HepG2 (cell line): Measurements from ENCODE around the gene EGLN1. TPM values are rescaled to one million over a fixed set of nuclear protein-coding genes. Genes with fewer than 3 reads are reported as not detected.

Experiments
- ATF3 ChIP-seq: sonication (generic); formaldehyde crosslinking; IDR thresholded peaks from 2 replicates; pipeline ENCODE4 v1.4.0; 2020; ENCODE audit warnings: missing genetic modification reagents
- DMTF1 ChIP-seq: sonication (generic); formaldehyde crosslinking; IDR thresholded peaks from 2 replicates; pipeline ENCODE4 v1.4.0; 2020; ENCODE audit warnings: mild to moderate bottlenecking, missing genetic modification reagents
- ELF3 ChIP-seq: IDR thresholded peaks from 2 replicates; pipeline ENCODE4 v1.6.1; 2016; ENCODE audit warnings: missing genetic modification reagents, missing compliant biosample characterization
- GATAD2A ChIP-seq: IDR thresholded peaks from 2 replicates; pipeline ENCODE4 v1.6.1; 2016
- IRF2 ChIP-seq: IDR thresholded peaks from 2 replicates; pipeline ENCODE4 v1.6.1; 2018; ENCODE audit warnings: missing genetic modification reagents, missing compliant biosample characterization
- IRX3 ChIP-seq: sonication (generic); formaldehyde crosslinking; IDR thresholded peaks from 2 replicates; pipeline ENCODE4 v1.8.1; 2023; ENCODE audit warnings: mild to moderate bottlenecking, low read depth, missing genetic modification reagents, borderline replicate concordance
- MED13 ChIP-seq: sonication (generic); formaldehyde crosslinking; IDR thresholded peaks from 2 replicates; pipeline ENCODE4 v1.5.0; 2020; ENCODE audit warnings: missing genetic modification reagents
- NR2F2 ChIP-seq: IDR thresholded peaks from 2 replicates; pipeline ENCODE4 v1.6.1; 2012; ENCODE audit warnings: low read depth, inconsistent platforms, borderline replicate concordance
- PBX2 ChIP-seq: IDR thresholded peaks from 2 replicates; pipeline ENCODE4 v1.6.1; 2016; ENCODE audit warnings: control low read depth
- ZNF20 ChIP-seq: sonication (generic); formaldehyde crosslinking; IDR thresholded peaks from 2 replicates; pipeline ENCODE4 v1.4.0; 2020; ENCODE audit warnings: mild to moderate bottlenecking, moderate library complexity, missing genetic modification reagents
- ZNF333 ChIP-seq: sonication (generic); formaldehyde crosslinking; IDR thresholded peaks from 2 replicates; pipeline ENCODE4 v1.4.0; 2020; ENCODE audit warnings: mild to moderate bottlenecking, missing genetic modification reagents, borderline replicate concordance
- ZNF788 ChIP-seq: sonication (generic); formaldehyde crosslinking; IDR thresholded peaks from 2 replicates; pipeline ENCODE4 v1.5.0; 2020; ENCODE audit warnings: mild to moderate bottlenecking, missing genetic modification reagents, borderline replicate concordance
- polyA plus RNA-seq, 8 experiments: library from polyadenylated mRNA; depleted of rRNA in 3 of 8; stranded (reverse) in 7 of 8; unstranded in 1 of 8; fragments of >200 nt; fragmentation: Illumina TruSeq in 4 of 8; extraction: Trizol in 4 of 8; gene quantifications; 2 replicates each; pipeline versions ENCODE4 v1.2.1 to v1.2.3, GENCODE V29; 2011 to 2016; ENCODE audit warnings: low read depth in 4 of 8, missing spikeins in 1 of 8, mixed read lengths in 1 of 8; ENCODE audit not compliant: insufficient read depth in 1 of 8
- total RNA-seq, 5 experiments: library from RNA; depleted of rRNA; stranded (reverse); fragments of >200 nt; fragmentation: Illumina TruSeq; extraction: Trizol; gene quantifications; 2 replicates each; pipeline ENCODE4 v1.2.3, GENCODE V29; 2016; ENCODE audit warnings: low read depth in 1 of 5
- TF ChIP-seq, protein P1 (sequence below): IDR thresholded peaks from 2 replicates; pipeline ENCODE4 v1.6.1; 2016; ENCODE audit warnings: low read depth, missing genetic modification reagents, missing compliant biosample characterization
- TF ChIP-seq, protein P2 (sequence below): sonication (generic); formaldehyde crosslinking; IDR thresholded peaks from 2 replicates; pipeline ENCODE4 v1.4.0; 2020; ENCODE audit warnings: missing genetic modification reagents, mild to moderate bottlenecking, borderline replicate concordance
- TF ChIP-seq, protein P3 (sequence below): sonication (generic); formaldehyde crosslinking; IDR thresholded peaks from 2 replicates; pipeline ENCODE4 v1.8.0; 2022; ENCODE audit warnings: missing genetic modification reagents, mild to moderate bottlenecking, borderline replicate concordance

Gene EGLN1
- total and polyA plus RNA-seq, 2 of the 13 experiments (the other 11 are each of a cell fraction or from before 2014, with no cell fraction given): 34.4 to 44.1 TPM

GRCh38 chr1:231423648-231424047, 1.6 kb upstream of the EGLN1 start (continued):
- TF ChIP-seq, protein P1, sequence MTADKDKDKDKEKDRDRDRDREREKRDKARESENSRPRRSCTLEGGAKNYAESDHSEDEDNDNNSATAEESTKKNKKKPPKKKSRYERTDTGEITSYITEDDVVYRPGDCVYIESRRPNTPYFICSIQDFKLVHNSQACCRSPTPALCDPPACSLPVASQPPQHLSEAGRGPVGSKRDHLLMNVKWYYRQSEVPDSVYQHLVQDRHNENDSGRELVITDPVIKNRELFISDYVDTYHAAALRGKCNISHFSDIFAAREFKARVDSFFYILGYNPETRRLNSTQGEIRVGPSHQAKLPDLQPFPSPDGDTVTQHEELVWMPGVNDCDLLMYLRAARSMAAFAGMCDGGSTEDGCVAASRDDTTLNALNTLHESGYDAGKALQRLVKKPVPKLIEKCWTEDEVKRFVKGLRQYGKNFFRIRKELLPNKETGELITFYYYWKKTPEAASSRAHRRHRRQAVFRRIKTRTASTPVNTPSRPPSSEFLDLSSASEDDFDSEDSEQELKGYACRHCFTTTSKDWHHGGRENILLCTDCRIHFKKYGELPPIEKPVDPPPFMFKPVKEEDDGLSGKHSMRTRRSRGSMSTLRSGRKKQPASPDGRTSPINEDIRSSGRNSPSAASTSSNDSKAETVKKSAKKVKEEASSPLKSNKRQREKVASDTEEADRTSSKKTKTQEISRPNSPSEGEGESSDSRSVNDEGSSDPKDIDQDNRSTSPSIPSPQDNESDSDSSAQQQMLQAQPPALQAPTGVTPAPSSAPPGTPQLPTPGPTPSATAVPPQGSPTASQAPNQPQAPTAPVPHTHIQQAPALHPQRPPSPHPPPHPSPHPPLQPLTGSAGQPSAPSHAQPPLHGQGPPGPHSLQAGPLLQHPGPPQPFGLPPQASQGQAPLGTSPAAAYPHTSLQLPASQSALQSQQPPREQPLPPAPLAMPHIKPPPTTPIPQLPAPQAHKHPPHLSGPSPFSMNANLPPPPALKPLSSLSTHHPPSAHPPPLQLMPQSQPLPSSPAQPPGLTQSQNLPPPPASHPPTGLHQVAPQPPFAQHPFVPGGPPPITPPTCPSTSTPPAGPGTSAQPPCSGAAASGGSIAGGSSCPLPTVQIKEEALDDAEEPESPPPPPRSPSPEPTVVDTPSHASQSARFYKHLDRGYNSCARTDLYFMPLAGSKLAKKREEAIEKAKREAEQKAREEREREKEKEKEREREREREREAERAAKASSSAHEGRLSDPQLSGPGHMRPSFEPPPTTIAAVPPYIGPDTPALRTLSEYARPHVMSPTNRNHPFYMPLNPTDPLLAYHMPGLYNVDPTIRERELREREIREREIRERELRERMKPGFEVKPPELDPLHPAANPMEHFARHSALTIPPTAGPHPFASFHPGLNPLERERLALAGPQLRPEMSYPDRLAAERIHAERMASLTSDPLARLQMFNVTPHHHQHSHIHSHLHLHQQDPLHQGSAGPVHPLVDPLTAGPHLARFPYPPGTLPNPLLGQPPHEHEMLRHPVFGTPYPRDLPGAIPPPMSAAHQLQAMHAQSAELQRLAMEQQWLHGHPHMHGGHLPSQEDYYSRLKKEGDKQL (CRISPR knock-in tag): peak; percentile 57; the same call in 1 of the 2 replicates
- TF ChIP-seq ZNF788 (no peak), ZNF333 (CRISPR knock-in tag) (no peak), ZNF20 (CRISPR knock-in tag) (no peak), PBX2 (CRISPR knock-in tag) (no peak), NR2F2 (no peak), MED13 (CRISPR knock-in tag) (no peak), GATAD2A (CRISPR knock-in tag) (peak; percentile 95), IRX3 (CRISPR knock-in tag) (no peak), DMTF1 (no peak), ATF3 (CRISPR knock-in tag) (peak; percentile 92), ELF3 (0 out of 2 replicates have a peak, but pooled peaks have one; percentile 42), IRF2 (CRISPR knock-in tag) (0 out of 2 replicates have a peak, but pooled peaks have one; percentile 55)
- TF ChIP-seq, protein P2, sequence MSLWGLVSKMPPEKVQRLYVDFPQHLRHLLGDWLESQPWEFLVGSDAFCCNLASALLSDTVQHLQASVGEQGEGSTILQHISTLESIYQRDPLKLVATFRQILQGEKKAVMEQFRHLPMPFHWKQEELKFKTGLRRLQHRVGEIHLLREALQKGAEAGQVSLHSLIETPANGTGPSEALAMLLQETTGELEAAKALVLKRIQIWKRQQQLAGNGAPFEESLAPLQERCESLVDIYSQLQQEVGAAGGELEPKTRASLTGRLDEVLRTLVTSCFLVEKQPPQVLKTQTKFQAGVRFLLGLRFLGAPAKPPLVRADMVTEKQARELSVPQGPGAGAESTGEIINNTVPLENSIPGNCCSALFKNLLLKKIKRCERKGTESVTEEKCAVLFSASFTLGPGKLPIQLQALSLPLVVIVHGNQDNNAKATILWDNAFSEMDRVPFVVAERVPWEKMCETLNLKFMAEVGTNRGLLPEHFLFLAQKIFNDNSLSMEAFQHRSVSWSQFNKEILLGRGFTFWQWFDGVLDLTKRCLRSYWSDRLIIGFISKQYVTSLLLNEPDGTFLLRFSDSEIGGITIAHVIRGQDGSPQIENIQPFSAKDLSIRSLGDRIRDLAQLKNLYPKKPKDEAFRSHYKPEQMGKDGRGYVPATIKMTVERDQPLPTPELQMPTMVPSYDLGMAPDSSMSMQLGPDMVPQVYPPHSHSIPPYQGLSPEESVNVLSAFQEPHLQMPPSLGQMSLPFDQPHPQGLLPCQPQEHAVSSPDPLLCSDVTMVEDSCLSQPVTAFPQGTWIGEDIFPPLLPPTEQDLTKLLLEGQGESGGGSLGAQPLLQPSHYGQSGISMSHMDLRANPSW (CRISPR knock-in tag): 0 out of 2 replicates have a peak, but pooled peaks have one; percentile 51
- TF ChIP-seq, protein P3, sequence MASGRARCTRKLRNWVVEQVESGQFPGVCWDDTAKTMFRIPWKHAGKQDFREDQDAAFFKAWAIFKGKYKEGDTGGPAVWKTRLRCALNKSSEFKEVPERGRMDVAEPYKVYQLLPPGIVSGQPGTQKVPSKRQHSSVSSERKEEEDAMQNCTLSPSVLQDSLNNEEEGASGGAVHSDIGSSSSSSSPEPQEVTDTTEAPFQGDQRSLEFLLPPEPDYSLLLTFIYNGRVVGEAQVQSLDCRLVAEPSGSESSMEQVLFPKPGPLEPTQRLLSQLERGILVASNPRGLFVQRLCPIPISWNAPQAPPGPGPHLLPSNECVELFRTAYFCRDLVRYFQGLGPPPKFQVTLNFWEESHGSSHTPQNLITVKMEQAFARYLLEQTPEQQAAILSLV (CRISPR knock-in tag): no peak
